ENCODE data around the gene NIN. TPM values are rescaled to one million over a fixed set of nuclear protein-coding genes. Genes with fewer than 3 reads are reported as not detected.
A peak's percentile ranks its signal among the peaks of the same experiment; 100 is the strongest.

The NIN gene
- total RNA-seq, 1 donor from 2014 or later, result 28.9 TPM

GRCh38 chr14:50846226-50846880 lies 15.4 kb upstream of the NIN start:
- Histone ChIP-seq H3K4me3 (ENCODE audit: low read depth, low read length) (no peak overlapping the region), H3K36me3 (ENCODE audit: control insufficient read depth, insufficient read depth, low read length) (no peaks in the 10 kb centered on the region), H3K27me3 (ENCODE audit: control insufficient read depth, insufficient read depth, low read length) (no peaks in the 10 kb centered on the region)
- TF ChIP-seq CTCF (IDR thresholded peaks at IDR 0.05; ENCODE audit: insufficient read depth, low read length, poor library complexity, severe bottlenecking), result no peak
- peak; percentile 90 for DNase-seq (ENCODE audit: low read depth)

- H3K27me3 ChIP-seq (ENCODE audit: control insufficient read depth, insufficient read depth, low read length), result no peaks in the 10 kb centered on the region
- DNase-seq (ENCODE audit: low read depth), result no peak
- no peak for TF ChIP-seq CTCF (IDR thresholded peaks at IDR 0.05; ENCODE audit: insufficient read depth, low read length, poor library complexity, severe bottlenecking)
- H3K36me3 ChIP-seq (ENCODE audit: control insufficient read depth, insufficient read depth, low read length), result no peaks in the 10 kb centered on the region
- H3K4me3 ChIP-seq (ENCODE audit: low read depth, low read length), result no peak overlapping the region
Observed at GRCh38 chr14:50845166-50845565, 14.2 kb upstream of the NIN start.

GRCh38 chr14:50844391-50844790 lies 13.4 kb upstream of the NIN start:
- no peak for TF ChIP-seq CTCF (IDR thresholded peaks at IDR 0.05; ENCODE audit: insufficient read depth, low read length, poor library complexity, severe bottlenecking)
- no peak for DNase-seq (ENCODE audit: low read depth)
- Histone ChIP-seq H3K27me3 (ENCODE audit: control insufficient read depth, insufficient read depth, low read length) (no peaks in the 10 kb centered on the region), H3K4me3 (ENCODE audit: low read depth, low read length) (no peak overlapping the region), H3K36me3 (ENCODE audit: control insufficient read depth, insufficient read depth, low read length) (no peaks in the 10 kb centered on the region)

- Histone ChIP-seq H3K27me3 (ENCODE audit: control insufficient read depth, insufficient read depth, low read length) (no peaks in the 10 kb centered on the region), H3K4me3 (ENCODE audit: low read depth, low read length) (no peak overlapping the region), H3K36me3 (ENCODE audit: control insufficient read depth, insufficient read depth, low read length) (no peaks in the 10 kb centered on the region)
- DNase-seq (ENCODE audit: low read depth), result no peak
- TF ChIP-seq CTCF (IDR thresholded peaks at IDR 0.05; ENCODE audit: insufficient read depth, low read length, poor library complexity, severe bottlenecking), result no peak
Observed at GRCh38 chr14:50839691-50840090, 8.7 kb upstream of the NIN start.

- no peak for DNase-seq (ENCODE audit: low read depth)
- Histone ChIP-seq H3K27me3 (ENCODE audit: control insufficient read depth, insufficient read depth, low read length) (no peaks in the 10 kb centered on the region), H3K36me3 (ENCODE audit: control insufficient read depth, insufficient read depth, low read length) (no peaks in the 10 kb centered on the region), H3K4me3 (ENCODE audit: low read depth, low read length) (no peak overlapping the region)
- TF ChIP-seq CTCF (IDR thresholded peaks at IDR 0.05; ENCODE audit: insufficient read depth, low read length, poor library complexity, severe bottlenecking), result no peak
Observed at GRCh38 chr14:50839048-50839447, 8.1 kb upstream of the NIN start.

- DNase-seq (ENCODE audit: low read depth), result no peak
- TF ChIP-seq CTCF (IDR thresholded peaks at IDR 0.05; ENCODE audit: insufficient read depth, low read length, poor library complexity, severe bottlenecking), result no peak
- Histone ChIP-seq H3K27me3 (ENCODE audit: control insufficient read depth, insufficient read depth, low read length) (no peaks in the 10 kb centered on the region), H3K36me3 (ENCODE audit: control insufficient read depth, insufficient read depth, low read length) (no peaks in the 10 kb centered on the region), H3K4me3 (ENCODE audit: low read depth, low read length) (no peak overlapping the region)
Observed at GRCh38 chr14:50837850-50838470, 7.0 kb upstream of the NIN start.
